GM18502 (cell line): ENCODE measurements around the gene PRR5L.

Experiments used
- ATAC-seq: cut with Tn5 transposase; IDR thresholded peaks from one replicate; pipeline ENCODE4 v1.9.1; 2021; ENCODE audit warnings: mild to moderate bottlenecking; ENCODE audit not compliant: unreplicated experiment, poor library complexity

Gene PRR5L

DNA sequence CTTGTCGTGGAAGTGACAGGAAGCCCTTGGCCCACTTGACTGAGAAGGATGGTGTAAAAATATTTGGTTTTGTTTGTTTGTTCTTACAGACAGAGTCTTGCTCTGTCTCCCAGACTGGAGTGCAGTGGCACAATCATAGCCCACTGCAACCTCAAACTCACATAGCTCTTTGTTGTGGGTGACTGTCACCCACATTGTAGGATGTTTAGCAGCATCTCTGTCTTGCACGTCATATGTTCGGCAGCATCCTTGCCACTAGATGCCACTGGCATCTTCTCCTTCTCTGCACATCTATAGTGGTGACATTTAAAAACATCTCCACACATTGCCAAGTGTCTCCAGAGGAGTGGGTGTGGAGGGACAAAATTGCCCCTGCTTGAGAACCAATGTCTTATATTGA is 56.8 kb downstream of the PRR5L start:
- ATAC-seq = no peak

DNA sequence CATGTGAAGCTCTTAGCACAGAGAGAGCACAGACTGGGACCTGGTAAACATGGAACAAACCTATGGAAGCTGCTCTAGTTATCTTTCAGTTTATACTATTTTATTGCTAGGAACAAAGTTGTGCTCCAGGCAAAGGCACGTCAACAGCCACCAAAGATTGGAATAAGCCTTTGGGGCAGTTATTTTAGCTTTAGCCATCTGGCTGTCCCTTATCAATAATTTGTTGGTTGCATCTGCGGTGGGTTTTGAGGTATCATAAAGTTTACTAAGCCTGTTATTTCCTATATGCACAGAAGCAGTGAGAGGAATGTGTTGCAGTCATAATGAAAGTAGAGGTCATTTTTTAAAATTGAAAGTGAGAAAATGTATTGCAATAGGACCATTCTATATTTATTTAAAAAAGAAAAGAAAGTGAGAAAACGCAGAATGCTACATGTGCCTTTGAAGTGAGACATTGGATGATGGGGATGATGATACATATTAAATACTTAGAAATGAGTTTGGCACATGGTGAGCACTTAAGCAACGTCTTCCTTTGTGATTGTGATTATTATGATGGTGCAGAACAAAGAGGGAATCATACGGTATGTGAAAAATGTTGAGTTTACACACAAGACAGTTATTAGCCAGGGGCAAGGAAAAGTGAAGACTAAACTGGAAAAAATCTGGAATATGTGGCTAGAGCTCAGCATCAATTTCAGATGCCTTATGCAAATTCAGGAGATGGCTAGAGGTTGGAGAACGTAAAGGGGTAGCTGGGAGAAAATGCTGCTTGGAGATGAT is 58.3 kb downstream of the PRR5L start:
- peak; percentile 83 for ATAC-seq

DNA sequence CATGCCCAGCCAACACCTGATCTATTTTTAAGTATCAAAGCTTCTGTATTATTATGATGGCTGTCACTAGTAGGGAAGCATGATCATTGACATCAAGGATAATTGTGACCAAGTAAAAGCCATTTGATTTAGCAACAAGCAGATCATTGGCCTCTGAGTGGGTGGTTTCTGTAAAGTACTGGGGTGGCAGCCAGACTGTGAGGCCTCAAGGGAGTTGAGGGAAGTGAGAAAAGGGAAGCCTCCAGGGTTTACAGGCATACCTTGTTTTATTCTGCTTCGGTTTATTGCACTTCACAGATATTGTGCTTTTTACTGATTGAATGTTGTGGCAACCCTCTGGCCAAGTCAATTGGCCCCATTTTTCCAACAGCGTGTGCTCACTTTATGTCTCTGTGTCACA is 60.1 kb downstream of the PRR5L start:
- ATAC-seq = peak; percentile 69

DNA sequence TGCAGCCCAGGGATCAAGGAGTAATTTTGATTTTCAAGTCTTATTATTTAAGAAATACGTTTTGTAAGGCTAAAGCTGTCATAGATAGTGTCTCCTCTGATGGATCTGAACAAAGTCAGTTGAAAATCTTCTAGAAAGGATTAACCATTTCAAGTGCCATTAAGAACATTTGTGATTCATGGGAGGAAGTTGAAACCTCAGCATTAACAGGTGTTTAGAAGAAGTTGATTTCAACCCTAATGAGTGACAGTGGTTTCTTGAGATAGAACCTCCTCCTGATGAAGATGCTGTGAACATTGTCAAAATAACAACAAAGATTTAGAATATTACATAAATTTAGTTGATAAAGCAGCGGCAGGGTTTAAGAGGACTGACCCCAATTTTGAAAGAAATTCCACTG is 61.7 kb downstream of the PRR5L start:
- no peak for ATAC-seq

DNA sequence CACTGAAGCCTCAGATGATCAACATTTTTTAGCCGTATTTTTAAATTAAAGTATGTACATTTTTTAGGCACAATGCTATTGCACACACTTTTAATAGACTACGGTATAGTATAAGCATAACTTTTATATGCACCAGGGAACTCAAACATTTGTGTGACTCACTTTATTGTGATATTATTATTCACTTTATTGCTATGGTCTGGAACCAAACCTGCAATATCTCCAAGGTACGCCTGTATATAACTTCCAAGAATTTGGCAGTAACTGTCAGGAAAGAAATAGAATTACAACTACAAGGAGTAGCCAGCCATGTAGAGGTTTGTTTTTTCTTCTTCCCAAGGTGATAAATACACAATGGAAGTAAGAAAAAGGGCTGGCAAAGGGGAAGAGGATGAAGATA is 62.3 kb downstream of the PRR5L start:
- ATAC-seq = no peak

DNA sequence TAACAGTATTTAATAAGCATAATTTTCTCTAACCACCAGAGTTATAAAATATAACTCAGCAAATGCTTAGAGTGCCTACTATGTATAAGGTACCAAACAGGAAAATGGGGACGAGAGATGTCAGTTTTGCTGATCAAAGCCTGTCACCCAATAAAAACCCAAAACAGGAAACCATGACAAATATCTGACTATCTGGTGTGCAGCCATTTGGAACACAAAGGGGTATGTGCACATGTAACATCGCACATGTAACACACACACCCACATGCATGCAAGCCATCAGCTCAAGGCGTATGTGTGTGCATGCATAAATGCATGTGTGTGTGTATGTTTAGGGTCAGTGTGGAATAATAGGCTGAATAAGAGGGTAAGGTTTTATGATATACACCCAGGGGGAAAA is 64.2 kb downstream of the PRR5L start:
- peak; percentile 39 for ATAC-seq

DNA sequence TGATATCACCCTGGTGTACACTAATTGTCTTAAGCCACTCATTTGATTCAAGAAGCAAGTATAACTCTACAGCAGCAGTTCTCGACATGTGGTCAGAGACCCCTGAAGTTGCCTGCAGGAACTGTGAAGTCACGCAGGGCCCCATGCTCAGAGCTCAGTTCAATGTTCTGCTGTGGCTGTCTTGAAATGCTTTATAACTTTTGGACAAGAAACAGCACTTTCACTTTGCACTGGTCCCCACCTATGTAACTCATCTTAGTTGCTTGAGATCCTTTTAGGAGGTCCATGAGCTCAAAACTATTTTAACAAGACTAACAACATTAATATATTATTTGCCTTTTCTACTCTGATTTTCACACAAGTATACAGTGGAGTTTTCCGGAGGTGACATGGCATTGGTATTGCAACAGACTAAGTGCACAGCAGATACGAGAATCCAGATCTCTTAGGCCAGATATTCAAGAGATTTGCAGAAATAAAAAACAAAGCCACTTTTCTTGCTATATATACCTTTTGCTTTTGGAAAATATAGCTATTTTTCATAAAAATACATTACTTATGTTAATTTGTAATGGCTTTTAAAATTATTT is 64.8 kb downstream of the PRR5L start:
- peak; percentile 35 for ATAC-seq

DNA sequence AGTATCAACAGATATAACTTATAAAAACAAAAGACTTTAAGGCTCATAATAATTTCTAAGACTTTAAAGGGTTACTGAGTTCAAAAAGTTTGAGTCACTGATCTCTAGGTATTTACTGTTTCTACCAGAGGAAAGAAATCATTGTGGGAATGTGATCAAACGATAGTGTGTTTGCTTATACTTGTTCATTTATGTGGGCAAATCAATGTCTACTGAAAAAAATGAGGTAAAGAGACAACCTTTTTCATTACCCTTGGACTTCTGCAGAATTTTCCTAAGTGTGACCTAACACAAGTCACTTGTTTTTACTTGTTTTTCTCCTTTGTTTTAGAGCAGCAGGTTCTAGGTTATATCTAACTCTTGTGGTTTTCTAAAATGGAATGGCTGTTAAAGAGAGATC is 65.4 kb downstream of the PRR5L start:
- no peak for ATAC-seq

DNA sequence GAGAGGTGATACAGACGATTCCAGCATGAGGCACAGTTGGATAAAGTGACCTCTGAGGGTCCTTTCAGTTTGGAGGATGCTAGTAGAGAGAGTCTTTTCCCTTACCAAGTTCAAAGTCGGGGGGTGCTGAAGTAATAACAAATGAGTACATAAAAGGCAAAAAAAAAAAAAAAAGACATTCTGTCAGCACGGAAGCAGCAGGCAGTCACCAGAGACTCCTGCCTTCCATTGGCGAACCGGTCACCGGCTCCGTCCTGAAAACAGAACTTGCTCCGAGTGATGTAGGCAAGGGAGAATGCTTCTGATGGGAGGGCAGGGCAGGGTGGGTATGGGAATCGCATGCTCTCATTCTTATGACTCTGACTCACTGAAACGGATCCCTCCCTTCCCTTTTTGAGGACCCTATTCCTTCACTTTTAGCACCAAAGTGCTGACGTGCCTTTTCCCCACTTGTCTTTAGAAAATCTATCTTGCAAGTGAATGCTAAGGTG is 65.9 kb downstream of the PRR5L start:
- ATAC-seq = no peak

DNA sequence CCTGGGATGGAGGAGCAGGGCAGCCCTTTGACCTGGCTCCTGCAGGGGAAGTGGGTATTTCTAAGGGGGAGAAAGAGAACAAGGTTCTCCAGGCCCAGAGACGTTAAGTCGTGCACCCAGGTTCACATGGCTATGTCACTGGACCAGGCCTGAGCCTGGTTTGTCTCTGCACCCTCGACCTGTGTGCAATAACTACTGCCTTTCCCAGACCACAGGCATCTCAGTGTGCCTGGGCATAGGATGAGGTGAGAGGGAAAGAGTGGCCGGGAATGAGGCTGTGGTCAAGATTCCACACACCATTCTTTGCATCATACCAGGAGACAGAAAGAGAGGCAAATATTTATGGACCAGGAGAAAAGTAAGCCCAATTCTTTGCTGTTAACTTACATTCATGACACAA is 66.8 kb downstream of the PRR5L start:
- no peak for ATAC-seq

DNA sequence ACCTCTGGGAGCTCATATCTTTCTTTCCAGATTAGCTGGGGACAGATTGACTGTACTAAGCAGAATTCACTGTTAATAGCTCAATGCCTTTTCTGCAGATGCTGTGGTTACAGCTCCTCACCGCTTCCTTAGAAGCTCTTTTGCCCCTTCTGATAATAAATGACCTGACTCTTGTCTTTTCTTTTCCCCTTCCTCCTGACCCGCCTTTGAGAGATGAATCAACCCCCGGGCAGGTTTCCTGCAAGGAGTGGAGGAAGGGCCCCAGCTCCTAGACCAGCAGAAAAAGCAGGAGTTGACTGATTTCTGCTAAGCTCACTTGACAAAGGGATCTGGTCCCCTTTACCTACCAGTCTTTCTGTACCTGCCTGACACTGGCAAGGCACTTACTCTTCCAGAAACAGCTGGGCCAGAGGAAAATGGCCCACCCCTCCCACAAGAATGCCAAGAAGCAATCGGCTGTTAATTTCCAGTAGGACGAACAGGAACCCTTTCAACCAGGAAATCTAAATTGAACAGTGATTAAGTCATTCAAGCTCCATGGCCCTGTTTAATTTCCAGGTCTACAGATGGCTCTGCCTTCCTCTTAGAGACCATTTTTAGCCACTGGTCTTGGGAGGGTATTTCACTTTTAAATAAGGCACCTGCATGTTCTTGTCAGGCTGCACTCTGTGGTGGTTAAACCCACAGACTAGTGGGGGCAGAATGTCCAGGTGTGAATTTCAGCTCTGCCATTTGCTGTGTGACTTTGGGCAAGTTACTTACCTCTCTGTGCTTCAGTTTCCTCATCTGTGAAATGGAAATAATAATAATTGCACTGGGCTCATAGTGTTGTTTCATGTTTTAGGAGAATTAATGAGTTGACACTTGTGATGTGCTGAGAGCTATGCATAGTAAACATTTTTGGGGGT is 67.5 kb downstream of the PRR5L start:
- no peak for ATAC-seq

DNA sequence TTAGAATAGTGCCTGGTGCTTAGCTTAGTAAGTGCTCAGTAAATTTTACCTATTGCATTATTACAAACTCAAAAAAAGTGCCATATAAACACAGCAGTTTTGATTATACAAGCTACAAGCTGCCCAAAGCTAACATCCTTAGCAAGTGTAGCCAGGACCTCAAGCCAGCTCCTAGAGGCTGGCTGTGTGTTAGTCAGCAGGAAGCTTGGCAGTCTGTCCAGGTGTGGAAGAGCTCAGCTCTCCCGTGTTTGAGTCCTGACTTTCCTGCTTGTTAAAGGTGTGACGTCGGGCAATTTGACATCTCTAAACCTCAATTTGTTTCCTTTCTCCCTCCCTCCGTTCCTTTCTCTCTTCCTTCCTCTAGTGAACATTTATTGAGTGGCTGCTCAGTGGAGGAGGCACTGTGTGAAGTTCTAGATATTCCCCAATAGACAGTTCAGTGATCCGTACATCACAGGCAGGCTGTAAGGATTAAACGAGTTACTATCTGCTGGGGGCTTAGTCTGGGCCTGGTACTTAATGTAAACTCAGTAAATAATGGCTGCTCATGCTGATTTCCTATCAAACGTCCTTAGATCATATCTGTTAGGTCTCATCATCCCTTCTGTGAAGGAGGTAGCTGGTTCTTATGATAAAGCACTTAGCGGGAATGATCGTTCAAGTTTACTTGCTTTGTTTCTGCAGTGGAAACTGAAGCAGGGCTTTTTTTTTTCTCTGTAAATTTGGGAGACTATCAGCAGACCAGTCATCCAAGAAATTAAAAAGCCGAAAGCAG is 68.7 kb downstream of the PRR5L start:
- no peak for ATAC-seq

DNA sequence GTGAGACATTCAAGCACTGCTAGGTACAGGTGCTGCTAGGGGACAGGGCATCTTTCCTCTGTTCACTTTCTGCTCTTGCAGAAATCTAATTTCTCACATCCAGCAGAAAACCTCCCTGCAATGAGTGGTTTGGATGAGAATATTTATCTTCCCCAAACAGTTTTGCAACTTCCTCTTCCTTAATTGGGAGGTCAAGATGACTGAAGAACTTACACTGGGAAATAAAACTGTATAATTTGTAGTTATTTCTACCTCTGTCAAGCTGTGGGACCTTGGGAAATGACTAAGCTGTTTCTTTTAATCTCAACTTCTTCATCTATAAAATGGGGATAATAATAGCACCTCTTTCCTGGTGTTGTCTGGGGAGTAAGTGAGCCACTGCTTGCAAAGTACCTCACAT is 69.8 kb downstream of the PRR5L start:
- no peak for ATAC-seq

DNA sequence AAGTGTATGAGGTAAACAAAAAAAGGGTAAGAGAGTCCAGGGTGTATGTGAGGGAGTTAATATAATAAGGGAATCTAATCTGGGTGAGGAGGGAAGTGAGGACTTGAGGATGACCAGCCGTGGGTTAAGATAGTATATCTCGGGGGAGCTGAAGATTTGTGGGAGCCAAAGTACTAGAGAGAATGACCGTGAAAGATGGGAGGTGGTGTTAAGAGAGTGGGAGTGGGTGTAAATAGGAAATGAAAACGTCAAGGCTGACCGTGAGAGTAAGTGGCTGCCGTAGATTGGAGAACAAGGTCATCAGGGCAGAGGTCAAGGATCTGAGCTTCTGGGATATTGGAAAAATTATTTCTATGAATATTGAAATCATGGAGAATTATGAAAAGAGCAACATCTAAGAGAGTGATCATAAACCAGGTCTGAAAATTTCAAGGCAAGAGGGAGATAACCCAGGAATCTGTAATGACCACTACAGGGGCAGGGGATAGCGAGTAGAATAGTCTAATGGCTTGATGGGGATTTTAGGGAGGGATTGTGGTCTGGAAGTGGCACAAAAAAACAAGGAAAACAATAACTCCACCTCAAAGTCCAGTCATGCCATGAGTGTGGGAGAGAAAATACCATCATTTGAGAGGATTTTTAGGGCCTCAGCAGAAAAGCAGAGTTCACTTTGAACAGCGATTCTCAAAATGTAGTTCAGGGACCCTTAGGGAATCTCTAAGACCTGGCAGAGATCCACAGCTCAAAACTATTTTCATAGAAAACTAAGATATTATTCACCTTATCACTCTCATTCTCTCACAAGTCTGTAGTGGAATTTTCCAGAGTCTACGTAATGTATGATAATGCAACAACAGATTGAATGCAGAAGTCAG is 72.0 kb downstream of the PRR5L start:
- no peak for ATAC-seq

DNA sequence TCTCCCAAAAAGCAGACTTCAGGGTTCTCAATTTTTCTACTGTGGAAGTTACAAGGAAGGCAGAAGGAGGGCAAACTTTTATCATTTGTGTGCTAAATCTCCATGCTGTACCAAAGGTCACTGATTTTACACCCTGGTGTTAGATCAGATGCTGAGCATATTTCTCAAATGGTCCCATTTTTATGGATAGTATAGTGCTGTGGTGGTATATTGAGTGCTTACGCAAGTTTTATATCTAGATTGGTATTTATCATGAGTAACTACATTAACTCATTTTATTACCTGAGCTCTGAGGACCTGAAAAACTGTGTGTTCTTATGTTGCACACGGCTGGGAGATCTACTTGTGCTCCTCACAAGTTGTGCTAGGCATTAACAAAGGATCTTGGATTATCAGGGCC is 75.1 kb downstream of the PRR5L start:
- ATAC-seq = no peak

DNA sequence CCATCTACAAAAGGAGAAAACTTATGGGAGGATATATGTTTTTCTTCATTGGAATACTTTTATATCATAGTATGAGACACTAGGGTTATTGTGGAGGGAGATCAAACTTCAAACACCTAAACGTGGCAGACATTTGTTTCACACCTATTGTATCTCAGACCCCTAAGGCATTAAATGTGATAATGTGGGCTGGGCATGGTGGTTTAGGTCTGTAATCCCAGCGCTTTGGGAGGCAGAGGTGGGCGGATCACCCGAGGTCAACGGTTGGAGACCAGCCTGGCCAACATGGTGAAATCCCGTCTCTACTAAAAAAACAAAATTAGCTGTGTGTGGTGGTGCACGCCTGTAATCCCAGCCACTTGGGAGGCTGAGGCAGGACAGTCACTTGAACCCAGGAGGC is 75.5 kb downstream of the PRR5L start:
- ATAC-seq = no peak

DNA sequence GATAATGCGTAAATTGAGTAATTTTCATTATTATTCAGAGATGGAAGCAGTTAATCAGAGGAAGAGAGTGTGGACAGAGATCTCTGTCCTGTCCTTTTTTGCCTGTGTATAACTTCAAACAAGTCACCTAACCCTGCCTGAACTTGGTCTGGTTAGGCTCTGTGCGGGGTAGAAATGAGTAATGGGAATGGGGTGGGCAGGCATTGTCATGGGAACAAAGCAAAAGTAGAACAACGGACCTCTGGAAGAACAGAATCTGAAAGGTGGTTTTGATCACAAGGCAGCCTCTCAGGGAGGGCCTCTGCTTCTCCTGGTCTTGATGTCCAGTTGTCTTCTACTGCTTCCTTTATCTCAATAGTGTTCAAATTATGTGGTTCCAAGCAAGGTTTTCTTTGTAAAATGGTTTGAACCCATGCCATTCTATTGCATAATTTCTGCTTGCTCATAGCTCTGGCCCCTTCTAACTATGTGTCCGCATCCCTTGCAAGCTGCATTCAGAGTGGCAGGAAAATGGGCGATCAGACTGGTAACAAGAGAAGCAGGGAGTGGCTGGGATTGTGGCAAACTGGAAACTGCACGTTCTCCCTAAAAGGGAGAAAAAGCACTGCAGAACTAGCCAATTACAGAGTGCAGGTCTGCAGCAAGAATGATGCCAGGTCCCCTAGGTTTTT is 76.1 kb downstream of the PRR5L start:
- no peak for ATAC-seq

DNA sequence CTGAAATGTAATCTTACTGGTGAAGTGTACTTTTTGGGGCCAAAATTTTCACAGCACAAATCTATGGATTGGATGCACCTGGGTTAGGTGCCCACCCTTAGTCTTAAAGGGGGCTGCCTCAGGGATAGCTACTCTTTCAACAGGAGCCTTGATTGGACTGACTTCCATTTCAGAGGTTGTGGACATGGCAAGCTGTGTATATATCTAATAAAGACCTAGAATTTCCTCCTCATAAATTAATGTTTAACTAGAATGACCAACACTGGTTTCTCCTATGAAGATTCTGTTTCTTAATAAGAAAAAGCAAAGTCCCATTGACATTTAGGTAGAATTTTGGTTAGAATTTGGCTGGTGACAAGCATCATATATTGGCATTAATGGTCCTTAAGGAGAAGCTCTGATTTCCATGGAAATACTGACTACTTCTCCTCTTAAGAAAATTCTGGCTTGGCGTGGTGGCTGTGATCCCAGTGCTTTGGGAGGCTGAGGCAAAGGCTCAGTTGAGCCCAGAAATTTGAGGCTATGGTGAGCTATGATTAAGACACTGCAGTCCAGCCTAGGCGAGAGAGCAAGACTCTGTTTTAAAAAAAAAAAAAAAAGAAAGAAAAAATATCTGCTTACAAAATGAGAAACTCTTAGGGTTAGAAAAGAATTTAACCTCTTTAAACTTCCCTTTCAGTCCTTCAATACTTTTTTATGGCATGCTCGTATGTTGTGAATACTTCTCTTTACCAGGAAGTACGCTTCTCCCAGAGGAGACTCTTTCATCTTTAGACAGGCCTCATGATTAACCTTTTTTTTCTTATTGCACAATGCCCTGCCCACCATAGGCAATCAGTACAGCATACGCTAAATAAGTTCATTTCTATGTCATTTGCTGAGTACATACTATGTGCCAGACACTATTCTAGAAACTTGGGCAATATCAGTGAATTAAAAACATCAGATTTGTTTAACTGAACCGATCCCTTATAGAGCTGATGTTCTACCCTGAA is 77.2 kb downstream of the PRR5L start:
- no peak for ATAC-seq
